Kasumi-1 (cell line): ENCODE results near the gene UBL3.

ENCODE experiments used
- DNase-seq, 2 experiments: peaks; one replicate each; lab custom pipeline; 2025; lab: John Stamatoyannopoulos, UW

Gene UBL3

GRCh38 chr13:29856426-29856825 lies 6.0 kb upstream of the UBL3 start:
- DNase-seq, result no peak

DNA sequence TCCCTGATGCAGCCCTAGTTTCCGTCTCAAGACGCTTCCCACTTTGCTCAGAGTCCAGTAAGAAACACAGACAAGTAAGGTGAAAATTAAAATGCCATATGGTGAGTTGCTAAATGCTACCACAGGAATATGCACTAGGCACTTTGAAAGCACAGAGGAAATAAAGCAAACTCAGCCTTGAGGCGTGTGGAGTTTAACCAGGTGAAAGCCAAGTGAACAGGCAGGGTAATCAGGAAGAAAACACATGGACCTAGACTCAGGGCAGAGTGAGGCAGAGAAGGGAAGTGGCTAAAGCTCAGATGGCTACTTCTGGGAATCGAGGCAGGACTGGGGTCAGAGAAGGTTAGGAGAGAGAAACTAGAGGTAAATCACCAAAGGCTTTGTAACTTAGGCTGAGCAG lies 5.4 kb upstream of the UBL3 start:
- no peak for DNase-seq

GRCh38 chr13:29855009-29855408 lies 4.6 kb upstream of the UBL3 start:
- no peak for DNase-seq

DNA sequence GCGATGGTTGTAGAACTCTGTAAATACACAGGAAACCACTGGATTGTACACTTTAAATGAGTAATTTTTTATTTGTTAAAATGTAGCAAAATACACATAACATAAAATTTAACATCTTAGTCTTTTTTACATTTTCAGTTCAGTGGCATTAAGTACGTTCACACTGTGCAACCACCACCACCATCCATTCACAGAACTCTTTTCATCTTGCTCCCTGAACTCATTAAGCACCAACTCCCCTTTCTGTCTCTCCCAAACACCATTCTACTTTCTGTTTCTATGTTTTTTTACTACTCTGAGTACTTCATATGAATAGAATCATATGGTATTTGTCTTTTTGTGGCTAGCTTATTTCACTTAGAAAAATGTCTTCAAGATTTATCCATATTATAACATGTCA lies 2.7 kb upstream of the UBL3 start:
- DNase-seq, result no peak

- no peak for DNase-seq
Measured at GRCh38 chr13:29852472-29853054, 2.1 kb upstream of the UBL3 start.

- DNase-seq, result no peak
Measured at GRCh38 chr13:29849731-29850212, 645 bp downstream of the UBL3 start.

- DNase-seq, result peak; percentile 57 to 69
Measured at GRCh38 chr13:29849071-29849631, 1.3 kb downstream of the UBL3 start.

DNA sequence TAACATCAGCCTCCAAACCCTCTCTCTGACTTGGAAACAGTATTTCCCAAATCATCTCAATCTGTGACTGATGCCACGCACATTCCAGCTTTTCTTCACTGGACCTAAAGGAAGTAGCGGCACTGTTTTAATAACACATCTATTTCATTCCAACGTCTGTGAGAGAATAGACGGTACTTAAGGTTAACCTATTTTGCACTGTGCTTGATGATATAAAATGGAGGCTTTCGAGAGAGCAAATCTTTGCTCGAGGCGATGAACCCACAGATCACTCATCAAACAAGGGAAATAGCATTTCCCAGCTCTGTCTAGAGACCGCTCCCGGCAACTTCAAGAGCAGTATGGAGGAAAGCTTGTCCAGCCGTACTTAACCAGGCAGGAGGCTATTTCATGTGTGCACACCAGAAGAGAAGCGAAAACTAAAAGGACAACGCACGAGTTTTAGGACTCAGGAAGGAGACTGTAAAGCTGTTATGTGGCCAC lies 2.9 kb downstream of the UBL3 start:
- DNase-seq, result peak; percentile 10 to 13

DNA sequence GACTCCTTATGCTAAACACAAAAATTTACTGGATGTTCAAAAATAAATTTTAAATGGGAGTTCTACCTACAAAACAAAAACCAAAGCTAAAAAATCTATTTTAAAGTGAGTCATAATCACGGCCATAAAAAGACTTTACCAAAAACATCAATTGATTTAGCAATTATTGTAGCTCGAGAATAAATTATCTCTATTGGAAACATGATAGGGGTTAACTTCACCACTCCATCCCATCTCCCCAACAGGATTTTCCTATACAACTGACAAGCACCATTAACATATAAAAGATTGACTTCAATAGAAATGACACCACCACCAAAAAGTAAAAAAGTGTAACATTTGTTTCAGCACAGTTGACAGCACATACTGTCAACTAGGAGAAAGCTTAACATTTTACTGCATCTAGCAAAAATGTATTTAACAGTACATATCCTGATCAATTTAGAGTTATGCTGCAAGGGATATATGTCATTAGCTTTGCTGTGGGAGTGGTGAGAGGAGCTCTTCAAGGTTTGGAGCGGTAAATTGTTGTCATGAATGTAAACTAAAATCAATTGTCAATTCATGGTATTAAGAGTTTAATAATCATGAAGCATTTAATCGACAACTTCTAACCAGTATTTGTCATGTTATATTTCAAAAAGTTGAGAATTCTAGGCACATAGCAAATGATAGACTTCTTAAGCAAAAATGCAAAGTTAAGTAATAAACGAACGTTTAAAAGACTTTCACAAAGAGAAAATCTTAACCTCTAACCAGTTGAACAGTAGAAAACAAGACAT lies 3.8 kb downstream of the UBL3 start:
- DNase-seq, result no peak

DNA sequence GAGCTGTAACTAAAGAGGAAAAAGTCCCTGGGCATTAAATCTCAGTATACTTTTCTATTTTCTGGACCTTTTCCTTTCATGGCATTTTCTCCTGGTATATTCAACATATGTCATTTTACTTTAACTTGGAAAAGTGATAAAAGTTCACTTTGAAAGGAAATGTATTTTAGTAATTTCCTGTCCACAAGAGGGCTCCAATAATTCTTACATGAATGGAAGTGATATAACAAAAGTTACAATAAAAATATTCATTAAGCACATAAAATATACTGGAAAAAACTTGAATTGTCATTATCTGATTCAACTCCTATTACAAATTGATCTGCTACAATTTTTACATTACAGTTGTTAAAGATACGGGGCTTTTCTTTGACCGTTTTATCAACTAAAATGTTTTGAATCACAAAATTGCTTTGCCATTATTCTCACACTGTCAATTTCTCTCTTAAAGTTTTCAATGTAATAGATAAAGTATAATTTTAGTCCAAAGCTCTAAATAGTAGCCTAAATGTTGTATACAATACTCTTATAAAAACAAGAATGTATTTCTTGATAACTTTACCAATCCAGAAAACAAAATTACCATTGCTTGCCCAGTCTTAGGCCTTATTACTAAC lies 4.9 kb downstream of the UBL3 start:
- DNase-seq, result peak in 1 of 2 experiments; percentile 11

- DNase-seq, result no peak
Measured at GRCh38 chr13:29844441-29844840, 6.0 kb downstream of the UBL3 start.

DNA sequence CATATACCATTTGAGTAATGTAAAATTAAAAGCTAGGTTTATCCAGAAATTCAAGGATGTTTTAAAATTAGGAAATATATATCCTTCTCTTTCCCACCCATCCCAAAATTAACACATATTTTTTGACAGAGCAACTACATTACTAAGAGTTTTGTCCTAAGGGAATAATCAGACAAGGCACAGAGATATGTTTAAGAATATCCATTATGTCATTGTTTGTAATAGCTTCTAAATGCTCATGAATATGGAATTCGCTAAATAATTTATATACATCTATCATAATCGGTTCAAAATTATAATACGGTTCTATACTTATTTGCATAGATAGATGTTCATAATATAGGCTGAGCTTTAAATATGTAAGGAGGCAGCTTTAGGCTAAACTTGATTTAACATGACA lies 9.8 kb downstream of the UBL3 start:
- DNase-seq, result no peak

GRCh38 chr13:29835280-29836061 lies 14.9 kb downstream of the UBL3 start:
- DNase-seq, result no peak

DNA sequence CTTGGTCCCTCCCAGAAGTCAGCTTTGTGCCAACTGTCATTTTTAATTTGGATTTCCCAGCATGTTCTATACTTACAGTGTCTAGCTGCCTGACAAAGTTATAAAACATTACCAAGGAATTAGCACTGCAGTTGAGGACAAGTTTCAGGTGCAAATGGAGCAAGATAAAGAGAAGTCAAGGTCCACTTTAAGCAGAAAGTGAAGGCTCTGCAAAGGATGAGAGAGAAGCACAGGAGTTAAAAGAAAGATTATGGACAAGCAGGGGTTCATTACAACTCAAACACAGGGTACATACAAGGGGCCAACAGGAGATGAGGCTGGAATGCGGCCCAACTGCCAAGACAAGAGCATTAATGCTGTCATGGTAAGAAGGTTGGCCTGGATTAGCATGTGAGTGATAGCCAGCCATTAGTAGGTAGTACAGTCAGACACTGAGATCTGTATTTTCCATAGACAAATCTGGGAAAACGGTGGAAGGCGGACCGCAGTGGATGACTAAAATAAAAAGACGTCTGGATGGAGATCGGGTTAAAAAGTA lies 17.6 kb downstream of the UBL3 start:
- DNase-seq, result no peak

DNA sequence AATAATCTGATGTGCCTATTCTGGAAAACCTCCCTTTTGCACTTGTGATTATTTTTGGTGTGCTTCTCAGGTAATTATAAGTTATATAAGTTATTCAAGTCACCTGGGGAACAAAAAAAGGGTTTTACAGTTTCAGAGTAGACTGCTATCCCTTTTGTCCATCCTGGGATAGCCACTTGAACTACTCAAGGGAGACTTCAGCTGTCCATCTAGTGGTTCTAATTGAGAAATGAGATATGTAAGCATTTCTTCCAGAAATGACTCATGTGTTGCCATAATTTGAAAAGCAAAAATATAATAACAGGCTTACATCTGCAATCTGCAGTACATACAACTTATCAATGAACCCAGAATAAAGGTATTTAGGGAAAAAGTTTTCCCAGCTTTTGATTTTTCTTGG lies 20.4 kb downstream of the UBL3 start:
- no peak for DNase-seq

- DNase-seq, result no peak
Measured at GRCh38 chr13:29819143-29819542, 31.3 kb downstream of the UBL3 start.

DNA sequence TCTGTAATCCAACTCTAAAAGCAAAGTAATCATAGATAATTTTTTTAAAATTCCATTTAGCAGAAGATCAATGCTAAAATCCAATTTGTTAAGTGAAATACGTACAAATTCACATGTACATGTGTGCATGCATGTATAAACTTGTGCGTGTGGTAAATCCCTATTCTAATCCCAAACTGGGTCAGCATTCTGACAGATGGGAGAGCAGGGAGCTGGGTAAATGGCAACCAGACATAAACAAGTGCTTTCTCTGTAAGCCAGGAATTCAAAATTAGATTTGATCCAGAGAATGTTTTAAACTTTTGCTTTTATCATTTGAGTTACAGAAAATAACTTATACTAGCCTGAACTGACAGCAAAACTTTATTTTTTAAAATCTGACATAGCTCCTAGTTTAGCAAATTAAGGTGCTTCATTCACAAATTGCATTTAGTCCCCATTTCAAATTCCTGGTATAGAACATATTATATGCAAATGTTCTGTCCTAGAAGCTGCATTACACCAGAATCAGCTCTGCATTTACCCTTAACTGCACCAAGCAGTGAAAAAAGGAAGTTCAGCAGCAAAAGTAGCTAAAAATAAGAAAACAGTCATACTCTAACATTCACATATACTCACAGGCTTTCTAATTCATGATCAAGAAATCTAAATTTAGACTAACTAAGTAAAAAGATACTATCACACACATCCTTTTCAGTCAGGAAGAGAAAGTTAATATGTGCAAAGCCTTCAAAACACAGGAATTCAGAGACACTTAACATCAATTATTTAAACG lies 32.6 kb downstream of the UBL3 start:
- peak; percentile 73 to 75 for DNase-seq

DNA sequence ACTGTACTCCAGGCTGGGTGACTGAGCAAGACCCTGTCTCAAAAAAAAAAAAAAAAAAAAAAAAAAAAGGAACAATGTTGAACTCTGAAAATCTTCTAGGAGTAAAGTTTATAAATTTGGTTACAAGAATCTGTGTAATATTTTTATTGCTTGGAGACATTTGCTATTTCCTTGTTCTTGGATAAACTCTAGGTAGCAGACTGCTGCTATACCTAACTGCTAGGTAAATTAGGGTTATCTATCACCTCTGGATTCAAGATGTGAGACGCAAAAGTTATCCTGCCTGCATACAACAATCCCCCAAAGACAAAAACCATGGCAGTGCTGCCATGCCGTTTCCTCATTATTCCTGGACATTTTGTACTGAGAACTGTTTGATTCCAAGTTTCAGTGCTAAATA lies 33.7 kb downstream of the UBL3 start:
- no peak for DNase-seq

- DNase-seq, result no peak
Measured at GRCh38 chr13:29815336-29815735, 35.1 kb downstream of the UBL3 start.

DNA sequence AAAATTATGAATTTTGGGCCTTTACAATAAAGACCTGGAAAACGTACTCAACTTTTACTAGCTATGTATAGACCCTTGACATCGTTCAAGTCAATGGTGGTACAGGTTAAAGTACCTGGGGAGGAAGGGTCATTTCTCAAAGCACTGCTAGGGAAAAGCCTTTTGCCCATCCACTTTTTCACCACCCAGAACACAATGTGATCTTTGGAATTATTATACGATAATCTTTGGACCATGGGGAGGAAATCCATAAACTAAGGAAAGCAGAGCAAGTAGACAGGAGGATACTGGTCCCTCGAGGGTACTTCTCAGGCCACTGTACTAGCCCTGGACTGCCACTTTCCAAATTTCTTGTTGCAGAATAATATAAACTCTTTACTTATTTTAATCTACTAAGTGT lies 39.5 kb downstream of the UBL3 start:
- DNase-seq, result no peak
